ENCODE data around the gene DMTF1.
"Not testable (repeated sequence)": the region's sequence is repeated elsewhere in the genome, so short reads cannot be mapped to it uniquely, and the experiment has no call there.

Gene DMTF1

GRCh38 chr7:87220734-87221215, 68.5 kb downstream of the DMTF1 start:
- peak overlapping the region; percentile 83 for H3K4me3 ChIP-seq (ENCODE audit: low read depth, low read length)

GRCh38 chr7:87223666-87224065, 71.4 kb downstream of the DMTF1 start:
- no peak overlapping the region for H3K4me3 ChIP-seq (ENCODE audit: low read depth, low read length)

- no peak overlapping the region for H3K4me3 ChIP-seq (ENCODE audit: low read depth, low read length)
Observed at GRCh38 chr7:87225696-87226095, 73.4 kb downstream of the DMTF1 start.

GRCh38 chr7:87226495-87226894, 74.2 kb downstream of the DMTF1 start:
- no peak overlapping the region for H3K4me3 ChIP-seq (ENCODE audit: low read depth, low read length)

GRCh38 chr7:87231258-87231657, 79.0 kb downstream of the DMTF1 start:
- H3K4me3 ChIP-seq (ENCODE audit: low read depth, low read length), result no peak overlapping the region

- H3K4me3 ChIP-seq (ENCODE audit: low read depth, low read length), result no peak overlapping the region
Observed at GRCh38 chr7:87231711-87232110, 79.5 kb downstream of the DMTF1 start.

GRCh38 chr7:87234949-87235348, 82.7 kb downstream of the DMTF1 start:
- no peak overlapping the region for H3K4me3 ChIP-seq (ENCODE audit: low read depth, low read length)

GRCh38 chr7:87238464-87239051, 86.3 kb downstream of the DMTF1 start:
- H3K4me3 ChIP-seq (ENCODE audit: low read depth, low read length), result not testable (repeated sequence)

- H3K4me3 ChIP-seq (ENCODE audit: low read depth, low read length), result not testable (repeated sequence)
Observed at GRCh38 chr7:87245671-87246070, 93.4 kb downstream of the DMTF1 start.

Measured in iPS-11a (cell line).